Erythroblast (primary cell): ENCODE measurements around the gene MSMP.

ENCODE experiments used
- GATA1 ChIP-seq: IDR thresholded peaks from 2 replicates; pipeline ENCODE4 v1.6.1; 2011; ENCODE audit warnings: low read depth, mild to moderate bottlenecking, control low read depth, low read length, moderate library complexity
- POLR2A ChIP-seq: IDR thresholded peaks from 2 replicates; pipeline ENCODE4 v1.6.1; 2011; ENCODE audit warnings: mild to moderate bottlenecking, low read length

DNA sequence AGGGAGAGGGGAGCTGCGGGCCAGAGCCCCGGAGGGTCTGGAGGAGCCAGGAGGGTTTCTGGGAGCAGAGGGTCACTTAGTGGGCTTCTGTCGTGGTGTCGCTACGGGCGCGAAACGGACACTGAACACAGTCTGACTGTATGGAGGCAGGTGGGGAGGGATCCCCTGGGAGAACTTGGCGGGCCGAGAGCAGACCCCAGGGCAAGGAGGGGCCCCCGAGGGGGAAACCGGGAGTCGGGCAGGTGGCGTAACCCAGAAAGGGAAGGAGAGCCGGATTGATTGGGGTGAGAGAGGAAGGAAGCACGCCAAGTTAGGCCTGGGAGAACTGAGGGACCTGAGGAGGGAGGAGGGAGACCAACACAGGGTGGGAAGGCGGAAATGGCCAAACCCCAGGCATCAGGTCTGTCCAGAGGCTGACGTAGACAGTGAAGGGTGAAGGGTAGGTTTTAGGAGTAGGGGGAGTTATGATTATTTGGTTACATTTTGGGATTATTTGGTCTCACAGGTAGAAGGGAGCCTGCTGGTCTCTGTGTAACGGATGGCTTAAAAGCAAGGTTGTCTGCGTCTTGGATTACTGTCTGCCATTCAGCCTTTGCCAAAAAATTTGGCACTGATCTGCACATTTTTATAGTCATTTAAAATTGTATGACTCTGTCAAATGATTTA lies 3.3 kb upstream of the MSMP start:
- TF ChIP-seq POLR2A (peak; percentile 63), GATA1 (no peak)
